ENCODE measurements around the gene SLMAP.

DNA sequence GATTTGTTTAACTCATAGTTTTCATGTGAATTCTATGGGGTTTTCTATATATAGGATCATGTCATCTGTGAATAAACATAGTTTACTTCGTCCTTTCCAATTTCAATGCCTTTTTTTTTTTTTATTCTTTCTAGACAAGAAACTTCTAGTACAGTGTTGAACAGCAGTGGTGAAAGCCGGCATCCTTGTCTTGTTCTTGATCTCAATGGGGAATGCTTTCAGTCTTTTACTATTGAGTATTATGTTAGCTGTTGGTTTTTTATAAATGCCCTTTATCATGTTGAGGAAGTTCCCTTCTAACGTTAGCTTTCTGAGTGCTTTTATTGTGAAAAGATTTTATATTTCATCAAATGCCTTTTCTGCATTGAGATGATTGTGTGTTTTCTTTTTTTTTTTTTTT, 69.0 kb downstream of the SLMAP start:
- TF ChIP-seq CTCF (IDR thresholded peaks at IDR 0.05; ENCODE audit: insufficient read depth, low read depth, low read length) (no peak), EZH2 (IDR thresholded peaks at IDR 0.05; ENCODE audit: insufficient read depth, low read length) (no peak)
